K562 treated with DMSO at 1 percent for 24 hours (cell line): ENCODE measurements around the gene MICOS13. TPM values are rescaled to one million over a fixed set of nuclear protein-coding genes. Genes with fewer than 3 reads are reported as not detected.

Experiments used
- total RNA-seq: library from RNA; unstranded; fragments of 300-600 nt; gene quantifications from 2 replicates; pipeline ENCODE4 v1.2.3, GENCODE V29; 2022; ENCODE audit warnings: low read depth; ENCODE audit not compliant: insufficient read depth

MICOS13 gene
- 48.1 and 60.4 TPM in 2 replicates for total RNA-seq

GRCh38 chr19:5680437-5681368, at the start of gene MICOS13, which contains the start of gene HSD11B1L:
MICOS13 (minus strand) TSS chr19:5680516; CDS start chr19:5680486, 30 bp downstream.
HSD11B1L (plus strand) TSS chr19:5681027; CDS start chr19:5684833, 3,806 bp downstream.

GRCh38 chr19:5719961-5720790, 39.9 kb upstream of the MICOS13 start, which contains the start of the genes CATSPERD and LONP1:
CATSPERD (plus strand) TSS chr19:5720637; CDS start chr19:5720738, 101 bp downstream.
LONP1 (minus strand) TSS chr19:5720146; CDS start chr19:5720132, 14 bp downstream.

GRCh38 chr19:5690125-5690954, 10.0 kb upstream of the MICOS13 start, which contains the start of gene RPL36:
RPL36 (plus strand) TSS chr19:5690295; CDS start chr19:5690508, 213 bp downstream.

Other genes starting within 250 kb of the MICOS13 start
- not detected in 2 replicates for gene ZNRF4, start 225.1 kb downstream of the MICOS13 start, total RNA-seq
- 0.42 and 0.93 TPM in 2 replicates for gene TINCR, start 112.6 kb downstream of the MICOS13 start, total RNA-seq
- 50.3 and 58.2 TPM in 2 replicates for gene SAFB2, start 57.7 kb downstream of the MICOS13 start, total RNA-seq
- gene SAFB, start 57.4 kb downstream of the MICOS13 start, total RNA-seq = 165 and 187 TPM in 2 replicates
- gene HSD11B1L, start 511 bp upstream of the MICOS13 start, total RNA-seq = 11.9 and 22.8 TPM in 2 replicates
- gene RPL36, start 9.8 kb upstream of the MICOS13 start, total RNA-seq = 1,403 and 1,536 TPM in 2 replicates
- 214 and 276 TPM in 2 replicates for gene LONP1, start 39.6 kb upstream of the MICOS13 start, total RNA-seq
- gene CATSPERD, start 40.1 kb upstream of the MICOS13 start, total RNA-seq = not detected in 2 replicates
- 2.2 and 2.6 TPM in 2 replicates for gene PRR22, start 104.2 kb upstream of the MICOS13 start, total RNA-seq
- gene DUS3L, start 110.6 kb upstream of the MICOS13 start, total RNA-seq = 53.8 and 55.5 TPM in 2 replicates
- gene NRTN, start 124.6 kb upstream of the MICOS13 start, total RNA-seq = 31.8 and 37.8 TPM in 2 replicates
- gene FUT6, start 159.2 kb upstream of the MICOS13 start, total RNA-seq = not detected in 2 replicates
- gene FUT3, start 170.9 kb upstream of the MICOS13 start, total RNA-seq = 0.93 and 1.3 TPM in 2 replicates
- gene FUT5, start 190.0 kb upstream of the MICOS13 start, total RNA-seq = 0.42 TPM in 1 of 2 replicates, not detected in the other
- gene NDUFA11, start 223.3 kb upstream of the MICOS13 start, total RNA-seq = 733 and 784 TPM in 2 replicates
- gene VMAC, start 224.4 kb upstream of the MICOS13 start, total RNA-seq = 2.6 and 4.2 TPM in 2 replicates
- 5.4 and 9.2 TPM in 2 replicates for gene CAPS, start 233.7 kb upstream of the MICOS13 start, total RNA-seq